Measurements from ENCODE around the gene IQCB1. TPM values are rescaled to one million over a fixed set of nuclear protein-coding genes. Genes with fewer than 3 reads are reported as not detected.
"Not testable (repeated sequence)": the region's sequence is repeated elsewhere in the genome, so short reads cannot be mapped to it uniquely, and the experiment has no call there.

The IQCB1 gene
- total RNA-seq, 1 donor = 15.9 TPM

- Histone ChIP-seq H2AFZ (ENCODE audit: low read length) (no peak overlapping the region), H4K20me1 (ENCODE audit: insufficient read depth, low read length) (no peaks in the 10 kb centered on the region), H3K27me3 (ENCODE audit: insufficient read depth, low read length) (no peaks in the 10 kb centered on the region), H3K9me3 (ENCODE audit: low read depth, low read length) (no peaks in the 10 kb centered on the region), H3K4me3 (ENCODE audit: insufficient read depth, low read length) (no peak overlapping the region), H3K4me1 (ENCODE audit: insufficient read depth, low read length) (no peaks in the 10 kb centered on the region), H3K36me3 (ENCODE audit: insufficient read depth, low read length) (no peaks in the 10 kb centered on the region), H3K4me2 (ENCODE audit: insufficient read depth, low read length) (no peak overlapping the region), H3K79me2 (ENCODE audit: insufficient read depth, low read length) (no peaks in the 10 kb centered on the region), H3K27ac (ENCODE audit: low read depth, low read length) (no peak overlapping the region)
- TF ChIP-seq, protein P1, sequence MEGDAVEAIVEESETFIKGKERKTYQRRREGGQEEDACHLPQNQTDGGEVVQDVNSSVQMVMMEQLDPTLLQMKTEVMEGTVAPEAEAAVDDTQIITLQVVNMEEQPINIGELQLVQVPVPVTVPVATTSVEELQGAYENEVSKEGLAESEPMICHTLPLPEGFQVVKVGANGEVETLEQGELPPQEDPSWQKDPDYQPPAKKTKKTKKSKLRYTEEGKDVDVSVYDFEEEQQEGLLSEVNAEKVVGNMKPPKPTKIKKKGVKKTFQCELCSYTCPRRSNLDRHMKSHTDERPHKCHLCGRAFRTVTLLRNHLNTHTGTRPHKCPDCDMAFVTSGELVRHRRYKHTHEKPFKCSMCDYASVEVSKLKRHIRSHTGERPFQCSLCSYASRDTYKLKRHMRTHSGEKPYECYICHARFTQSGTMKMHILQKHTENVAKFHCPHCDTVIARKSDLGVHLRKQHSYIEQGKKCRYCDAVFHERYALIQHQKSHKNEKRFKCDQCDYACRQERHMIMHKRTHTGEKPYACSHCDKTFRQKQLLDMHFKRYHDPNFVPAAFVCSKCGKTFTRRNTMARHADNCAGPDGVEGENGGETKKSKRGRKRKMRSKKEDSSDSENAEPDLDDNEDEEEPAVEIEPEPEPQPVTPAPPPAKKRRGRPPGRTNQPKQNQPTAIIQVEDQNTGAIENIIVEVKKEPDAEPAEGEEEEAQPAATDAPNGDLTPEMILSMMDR (IDR thresholded peaks at IDR 0.05; ENCODE audit: extremely low read depth, low read depth, low read length) = no peak
- no peak for DNase-seq (ENCODE audit: insufficient read length, low spot score, missing footprints)
Observed at GRCh38 chr3:121796970-121797369, 37.9 kb downstream of the IQCB1 start.

GRCh38 chr3:121794264-121794983, 40.4 kb downstream of the IQCB1 start:
- H3K27ac ChIP-seq (ENCODE audit: low read depth, low read length) = no peak overlapping the region
- no peak overlapping the region for H3K4me2 ChIP-seq (ENCODE audit: insufficient read depth, low read length)
- peaks cover 2% of the 10 kb centered on the region for H3K36me3 ChIP-seq (ENCODE audit: insufficient read depth, low read length)
- no peak for DNase-seq (ENCODE audit: insufficient read length, low spot score, missing footprints)
- no peaks in the 10 kb centered on the region for H3K4me1 ChIP-seq (ENCODE audit: insufficient read depth, low read length)
- H4K20me1 ChIP-seq (ENCODE audit: insufficient read depth, low read length) = no peaks in the 10 kb centered on the region
- TF ChIP-seq, protein P1 (IDR thresholded peaks at IDR 0.05; ENCODE audit: extremely low read depth, low read depth, low read length) = no peak
- H3K79me2 ChIP-seq (ENCODE audit: insufficient read depth, low read length) = no peaks in the 10 kb centered on the region
- H3K9me3 ChIP-seq (ENCODE audit: low read depth, low read length) = no peaks in the 10 kb centered on the region
- H3K4me3 ChIP-seq (ENCODE audit: insufficient read depth, low read length) = no peak overlapping the region
- H2AFZ ChIP-seq (ENCODE audit: low read length) = no peak overlapping the region
- no peaks in the 10 kb centered on the region for H3K27me3 ChIP-seq (ENCODE audit: insufficient read depth, low read length)

GRCh38 chr3:121793078-121793477, 41.8 kb downstream of the IQCB1 start:
- no peaks in the 10 kb centered on the region for H3K79me2 ChIP-seq (ENCODE audit: insufficient read depth, low read length)
- no peak overlapping the region for H3K4me3 ChIP-seq (ENCODE audit: insufficient read depth, low read length)
- TF ChIP-seq, protein P1 (IDR thresholded peaks at IDR 0.05; ENCODE audit: extremely low read depth, low read depth, low read length) = no peak
- no peaks in the 10 kb centered on the region for H3K27me3 ChIP-seq (ENCODE audit: insufficient read depth, low read length)
- no peak overlapping the region for H2AFZ ChIP-seq (ENCODE audit: low read length)
- no peaks in the 10 kb centered on the region for H3K9me3 ChIP-seq (ENCODE audit: low read depth, low read length)
- DNase-seq (ENCODE audit: insufficient read length, low spot score, missing footprints) = no peak
- peaks cover 10% of the 10 kb centered on the region for H3K36me3 ChIP-seq (ENCODE audit: insufficient read depth, low read length)
- H3K4me2 ChIP-seq (ENCODE audit: insufficient read depth, low read length) = no peak overlapping the region
- no peak overlapping the region for H3K27ac ChIP-seq (ENCODE audit: low read depth, low read length)
- H4K20me1 ChIP-seq (ENCODE audit: insufficient read depth, low read length) = no peaks in the 10 kb centered on the region
- H3K4me1 ChIP-seq (ENCODE audit: insufficient read depth, low read length) = no peaks in the 10 kb centered on the region

- Histone ChIP-seq H3K27ac (ENCODE audit: low read depth, low read length) (peak overlapping the region; percentile 56), H3K9me3 (ENCODE audit: low read depth, low read length) (no peaks in the 10 kb centered on the region), H3K4me2 (ENCODE audit: insufficient read depth, low read length) (no peak overlapping the region), H3K27me3 (ENCODE audit: insufficient read depth, low read length) (no peaks in the 10 kb centered on the region), H3K79me2 (ENCODE audit: insufficient read depth, low read length) (no peaks in the 10 kb centered on the region), H3K4me1 (ENCODE audit: insufficient read depth, low read length) (no peaks in the 10 kb centered on the region), H3K4me3 (ENCODE audit: insufficient read depth, low read length) (no peak overlapping the region), H2AFZ (ENCODE audit: low read length) (no peak overlapping the region), H4K20me1 (ENCODE audit: insufficient read depth, low read length) (no peaks in the 10 kb centered on the region), H3K36me3 (ENCODE audit: insufficient read depth, low read length) (peaks cover 23% of the 10 kb centered on the region)
- DNase-seq (ENCODE audit: insufficient read length, low spot score, missing footprints) = peak; percentile 90
- TF ChIP-seq, protein P1 (IDR thresholded peaks at IDR 0.05; ENCODE audit: extremely low read depth, low read depth, low read length) = no peak
Observed at GRCh38 chr3:121786485-121786884, 48.4 kb downstream of the IQCB1 start.

- not testable (repeated sequence) for H3K27ac ChIP-seq (ENCODE audit: low read depth, low read length); H3K4me1 ChIP-seq (ENCODE audit: insufficient read depth, low read length); H3K4me3 ChIP-seq (ENCODE audit: insufficient read depth, low read length); H3K9me3 ChIP-seq (ENCODE audit: low read depth, low read length); H3K27me3 ChIP-seq (ENCODE audit: insufficient read depth, low read length); H2AFZ ChIP-seq (ENCODE audit: low read length); DNase-seq (ENCODE audit: insufficient read length, low spot score, missing footprints); H3K79me2 ChIP-seq (ENCODE audit: insufficient read depth, low read length); H3K4me2 ChIP-seq (ENCODE audit: insufficient read depth, low read length); H4K20me1 ChIP-seq (ENCODE audit: insufficient read depth, low read length)
- peaks cover 29% of the 10 kb centered on the region for H3K36me3 ChIP-seq (ENCODE audit: insufficient read depth, low read length)
Observed at GRCh38 chr3:121782784-121783183, 52.1 kb downstream of the IQCB1 start.

Measured in osteoblast (primary cell).